OCI-LY7 (cell line): ENCODE data around the gene APOC1. TPM values are rescaled to one million over a fixed set of nuclear protein-coding genes. Genes with fewer than 3 reads are reported as not detected.

ENCODE experiments used
- BruUV-seq: library from RNA; stranded (reverse); fragments of 400-500 nt; replicated peaks from 2 replicates; lab custom pipeline; 2021; lab: Mats Ljungman, UMichigan
- CTCF ChIA-PET: fragments of 300-600 bp; sonication (Branson Sonifier 250); formaldehyde crosslinking; loops from one replicate; lab custom pipeline; 2022; ENCODE audit warnings: antibody characterized with exemption; ENCODE audit not compliant: unreplicated experiment; lab: Charles Lee
- POLR2A ChIA-PET: fragments of 300-600 bp; sonication (Branson Sonifier 250); formaldehyde crosslinking; loops from one replicate; lab custom pipeline; 2022; ENCODE audit warnings: antibody characterized with exemption; lab: Charles Lee
- DNase-seq: peaks from one replicate; pipeline ENCODE4 v3.0.0-alpha.2; 2015; ENCODE audit warnings: low spot score
- H2AFZ ChIP-seq: fragments of 200-600 bp; sonication (generic), shearing (Covaris generic); 2 replicates; pipeline ENCODE4 v1.6.1; 2014; ENCODE audit warnings: mild to moderate bottlenecking, antibody characterized with exemption, low read length, moderate library complexity
- H3K27ac ChIP-seq: fragments of 200-600 bp; sonication (generic); 2 replicates; pipeline ENCODE4 v1.5.1; 2014; ENCODE audit warnings: mixed run types, low read depth, mild to moderate bottlenecking, moderate library complexity, low read length, inconsistent platforms; ENCODE audit not compliant: poor library complexity, severe bottlenecking
- H3K36me3 ChIP-seq: fragments of 200-600 bp; sonication (generic); 2 replicates; pipeline ENCODE4 v1.6.1; 2014; ENCODE audit warnings: mild to moderate bottlenecking, antibody characterized with exemption, low read length, moderate library complexity, mixed read lengths; ENCODE audit not compliant: insufficient read depth
- H3K4me1 ChIP-seq: fragments of 200-600 bp; sonication (generic); 2 replicates; pipeline ENCODE4 v1.5.1; 2014; ENCODE audit warnings: mild to moderate bottlenecking, low read length; ENCODE audit not compliant: insufficient read depth, poor library complexity, severe bottlenecking
- H3K4me2 ChIP-seq: fragments of 200-600 bp; sonication (generic); 2 replicates; pipeline ENCODE4 v1.6.1; 2014; ENCODE audit warnings: mild to moderate bottlenecking, low read length
- H3K4me3 ChIP-seq: fragments of 200-600 bp; sonication (generic); 2 replicates; pipeline ENCODE4 v1.5.1; 2014; ENCODE audit warnings: mild to moderate bottlenecking, low read depth, low read length; ENCODE audit not compliant: poor library complexity, severe bottlenecking
- H3K79me2 ChIP-seq: fragments of 200-600 bp; sonication (generic); 2 replicates; pipeline ENCODE4 v1.6.1; 2016; ENCODE audit warnings: low read depth, mild to moderate bottlenecking, low read length, moderate library complexity, mixed read lengths; ENCODE audit not compliant: insufficient read depth
- H3K9me2 ChIP-seq: fragments of 200-600 bp; sonication (generic); 2 replicates; pipeline ENCODE4 v1.6.1; 2016; ENCODE audit warnings: mild to moderate bottlenecking, low read length, mixed read lengths; ENCODE audit not compliant: insufficient read depth
- H3K9me3 ChIP-seq: fragments of 200-600 bp; sonication (generic); 2 replicates; pipeline ENCODE4 v1.6.1; 2014; ENCODE audit warnings: mild to moderate bottlenecking, mixed run types, low read length, mixed read lengths
- H4K20me1 ChIP-seq: fragments of 200-600 bp; sonication (generic); 2 replicates; pipeline ENCODE4 v1.6.1; 2014; ENCODE audit warnings: mild to moderate bottlenecking, antibody characterized with exemption, low read length, moderate library complexity, mixed read lengths; ENCODE audit not compliant: insufficient read depth
- CTCF ChIP-seq: fragments of 200-600 bp; sonication (generic); conservative IDR thresholded peaks from 2 replicates; pipeline ENCODE4 v1.5.1; 2014; ENCODE audit warnings: mild to moderate bottlenecking, antibody characterized with exemption, low read length, moderate library complexity, mixed read lengths
- EZH2phosphoT487 ChIP-seq: fragments of 200-600 bp; sonication (generic); IDR thresholded peaks from 2 replicates; pipeline ENCODE4 v1.6.1; 2018; ENCODE audit warnings: low read depth, borderline replicate concordance, mild to moderate bottlenecking, mixed run types, antibody characterized with exemption, low read length, moderate library complexity, mixed read lengths
- intact Hi-C: fragments of 100-400 bp; cut with micrococcal nuclease; formaldehyde crosslinking; loops from one replicate; pipeline ENCODE4 v1.10.0; 2022; ENCODE audit not compliant: unreplicated experiment
- total RNA-seq, 2 experiments: library from RNA; depleted of rRNA in 1 of 2; stranded (reverse); fragments of >200 nt in 1 of 2; shearing (Covaris generic) in 1 of 2; gene quantifications; 2 replicates each; pipeline ENCODE4 v1.2.3, GENCODE V29; 2014 to 2022

Gene APOC1
- total RNA-seq, 2 experiments from 2014 or later = 1.9 TPM; not detected in 1

DNA sequence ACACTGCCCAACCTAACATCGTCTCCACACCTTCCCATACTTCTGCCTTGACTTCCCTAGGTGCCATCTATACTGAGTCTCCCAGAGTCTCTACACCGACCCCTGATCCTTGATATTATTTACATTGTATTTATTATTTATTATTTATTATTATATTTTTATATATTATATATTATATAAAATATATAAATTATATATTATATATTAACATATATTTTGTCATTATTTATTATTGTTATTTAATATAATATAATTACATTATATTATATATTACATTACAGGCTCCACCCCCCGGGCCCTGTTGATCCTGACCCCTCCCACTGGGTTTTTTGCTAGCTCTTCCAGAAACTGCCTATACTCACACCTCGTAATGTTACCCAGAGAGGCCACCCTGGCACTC, 41.7 kb upstream of the APOC1 start:
- no peaks in the 10 kb centered on the region for H4K20me1 ChIP-seq
- intact Hi-C loops = no loop called here
- peaks cover 10% of the 10 kb centered on the region for H3K4me1 ChIP-seq
- no peak overlapping the region for H3K4me2 ChIP-seq
- H3K9me3 ChIP-seq = no peaks in the 10 kb centered on the region
- TF ChIP-seq EZH2phosphoT487 (no peak), CTCF (no peak)
- H3K9me2 ChIP-seq = no peaks in the 10 kb centered on the region
- H3K79me2 ChIP-seq = no peaks in the 10 kb centered on the region
- H3K36me3 ChIP-seq = no peaks in the 10 kb centered on the region
- CTCF ChIA-PET = no interaction called here
- H3K27ac ChIP-seq = no peak overlapping the region
- POLR2A ChIA-PET = no interaction called here
- BruUV-seq = no TSS peak
- no peak overlapping the region for H3K4me3 ChIP-seq
- no peak overlapping the region for H2AFZ ChIP-seq
- no peak for DNase-seq

- no TSS peak for BruUV-seq
These were observed 40.1 kb upstream of the APOC1 start for GRCh38 chr19:44874317-44874716.

More at GRCh38 chr19:44874317-44874716, 40.1 kb upstream of the APOC1 start:
- no peak for DNase-seq
- no peak overlapping the region for H3K4me3 ChIP-seq
- H3K36me3 ChIP-seq = no peaks in the 10 kb centered on the region
- intact Hi-C loops = no loop called here
- no peak overlapping the region for H3K27ac ChIP-seq
- POLR2A ChIA-PET = no interaction called here
- H3K79me2 ChIP-seq = no peaks in the 10 kb centered on the region
- H3K4me1 ChIP-seq = peaks cover 10% of the 10 kb centered on the region
- no peaks in the 10 kb centered on the region for H3K9me3 ChIP-seq
- no peaks in the 10 kb centered on the region for H3K9me2 ChIP-seq
- no peak overlapping the region for H2AFZ ChIP-seq
- CTCF ChIA-PET = no interaction called here
- H3K4me2 ChIP-seq = no peak overlapping the region
- H4K20me1 ChIP-seq = no peaks in the 10 kb centered on the region
- no peak for TF ChIP-seq EZH2phosphoT487
- no peak for TF ChIP-seq CTCF
